Uterus (tissue), 4 donors: ENCODE data around the gene C2orf92. TPM values are rescaled to one million over a fixed set of nuclear protein-coding genes. Genes with fewer than 3 reads are reported as not detected.

ENCODE experiments used
- DNase-seq, 2 donors: peaks; one replicate each; pipeline ENCODE4 v3.0.0-alpha.2; 2019 to 2020
- H3K27ac ChIP-seq, 2 donors: fragments of 200-600 bp; sonication (generic); 1 replicate in 1 of 2; 2 replicates in 1 of 2; pipeline ENCODE4 v1.5.1; 2016 to 2018
- H3K27me3 ChIP-seq, 2 donors: fragments of 200-600 bp; sonication (generic); one replicate each; pipeline ENCODE4 v1.5.1; 2018 to 2019; ENCODE audit warnings: control low read depth in 1 of 2
- H3K36me3 ChIP-seq, 2 donors: fragments of 200-600 bp; sonication (generic); one replicate each; pipeline ENCODE4 v1.5.1; 2019; ENCODE audit warnings: control low read depth in 1 of 2
- H3K4me1 ChIP-seq, 2 donors: fragments of 200-600 bp; sonication (generic); one replicate each; pipeline ENCODE4 v1.5.1; 2018 to 2019; ENCODE audit warnings: control low read depth in 1 of 2
- H3K4me3 ChIP-seq, 2 donors: fragments of 200-600 bp; sonication (generic); 1 replicate in 1 of 2; 2 replicates in 1 of 2; pipeline ENCODE4 v1.5.1; 2018 to 2019; ENCODE audit warnings: mild to moderate bottlenecking in 1 of 2
- H3K9me3 ChIP-seq, 2 donors: fragments of 200-600 bp; sonication (generic); one replicate each; pipeline ENCODE4 v1.5.1; 2019; ENCODE audit warnings: control low read depth in 1 of 2
- CTCF ChIP-seq, 4 experiments: fragments of 200-600 bp in 2 of 4; fragments of 450-650 bp in 2 of 4; sonication (generic) in 2 of 4; IDR thresholded peaks; one replicate each; pipeline ENCODE4 v1.5.1; 2016 to 2019; ENCODE audit warnings: antibody characterized with exemption in 4 of 4, mild to moderate bottlenecking in 2 of 4, moderate library complexity in 1 of 4
- POLR2A ChIP-seq, 2 donors: fragments of 450-650 bp; IDR thresholded peaks; one replicate each; pipeline ENCODE4 v1.6.1; 2016; ENCODE audit warnings: antibody characterized with exemption in 2 of 2, mild to moderate bottlenecking in 1 of 2, moderate library complexity in 1 of 2
- intact Hi-C: fragments of 100-400 bp; cut with DNase I; formaldehyde crosslinking; loops from one replicate; pipeline ENCODE4 v1.15.1; 2023; ENCODE audit warnings: low total_unique reads
- total RNA-seq, 4 donors: library from RNA; depleted of rRNA in 3 of 4; stranded (reverse); fragments of >200 nt in 3 of 4; gene quantifications; one replicate each; pipeline versions ENCODE4 v1.1.0 to v1.2.4, GENCODE V29; 2014 to 2023
- donor health status: DM: yes; HTN: yes; CAD: no.

Gene C2orf92
- total RNA-seq, 4 donors from 2014 or later = 5.4 to 17.9 (median 14.0) TPM

DNA sequence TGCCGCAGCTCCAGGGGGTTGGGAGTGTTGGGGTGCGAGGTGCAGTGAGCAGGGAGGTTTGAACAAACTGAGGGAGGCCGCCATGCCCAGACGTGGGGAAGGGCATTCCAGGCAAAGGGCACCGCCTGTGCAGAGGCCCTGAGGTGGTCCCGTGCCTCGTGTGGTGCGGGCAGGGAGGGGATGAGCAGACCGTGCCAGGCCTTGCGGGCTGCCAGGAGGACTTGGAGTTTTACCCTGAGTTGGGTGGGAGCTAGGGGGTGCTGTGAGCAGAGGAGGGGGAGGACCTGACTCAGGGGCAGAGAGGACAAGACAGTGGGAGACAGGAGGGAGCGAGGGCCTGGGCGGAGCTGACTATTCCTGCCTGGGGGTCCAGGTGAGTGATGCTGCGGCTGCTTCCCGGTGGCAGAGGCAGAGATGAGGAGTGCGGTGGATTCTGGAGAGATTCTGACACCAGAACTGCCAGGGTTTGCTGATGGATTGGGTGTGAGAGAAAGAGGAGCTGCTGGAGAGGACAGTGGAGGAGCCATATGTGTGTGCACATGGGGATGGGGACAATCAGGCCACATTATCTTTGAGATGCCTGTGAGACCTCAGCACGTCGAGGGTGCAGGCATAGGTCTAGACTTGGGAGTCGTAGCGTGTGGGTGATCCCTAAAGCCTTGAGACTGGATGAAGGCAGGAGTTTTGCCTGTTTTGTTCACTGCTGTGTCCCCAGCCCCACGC is 67.3 kb downstream of the C2orf92 start:
- intact Hi-C loops = no loop called here
- H3K27me3 ChIP-seq = no peaks in the 10 kb centered on the region
- H3K27ac ChIP-seq = no peak overlapping the region
- H3K36me3 ChIP-seq = no peaks in the 10 kb centered on the region
- TF ChIP-seq CTCF (IDR thresholded peaks at IDR 0.05) = no peak
- no peak for TF ChIP-seq POLR2A (IDR thresholded peaks at IDR 0.05)
- no peaks in the 10 kb centered on the region for H3K4me1 ChIP-seq
- no peak for DNase-seq
- no peaks in the 10 kb centered on the region for H3K9me3 ChIP-seq
- no peak overlapping the region for H3K4me3 ChIP-seq

DNA sequence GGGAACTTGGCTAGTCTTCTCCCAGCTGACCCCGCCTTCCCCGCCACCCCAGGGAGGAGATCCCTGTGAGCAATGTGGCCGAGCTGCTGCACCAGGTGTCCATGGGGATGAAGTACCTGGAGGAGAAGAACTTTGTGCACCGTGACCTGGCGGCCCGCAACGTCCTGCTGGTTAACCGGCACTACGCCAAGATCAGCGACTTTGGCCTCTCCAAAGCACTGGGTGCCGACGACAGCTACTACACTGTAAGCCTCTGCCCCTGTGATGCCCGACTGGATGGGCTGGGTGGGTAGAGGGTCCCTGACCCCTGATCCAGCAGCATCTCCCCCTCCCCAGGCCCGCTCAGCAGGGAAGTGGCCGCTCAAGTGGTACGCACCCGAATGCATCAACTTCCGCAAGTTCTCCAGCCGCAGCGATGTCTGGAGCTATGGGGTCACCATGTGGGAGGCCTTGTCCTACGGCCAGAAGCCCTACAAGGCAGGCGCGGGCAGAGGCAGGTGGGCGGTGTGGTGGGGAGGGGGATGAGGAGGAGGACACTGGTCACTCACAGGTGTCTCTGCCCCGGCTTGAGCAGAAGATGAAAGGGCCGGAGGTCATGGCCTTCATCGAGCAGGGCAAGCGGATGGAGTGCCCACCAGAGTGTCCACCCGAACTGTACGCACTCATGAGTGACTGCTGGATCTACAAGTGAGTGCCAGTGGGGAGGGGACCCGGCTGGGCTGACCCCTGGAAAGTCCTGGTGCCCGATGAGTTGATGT is 68.1 kb downstream of the C2orf92 start:
- H3K27ac ChIP-seq = no peak overlapping the region
- no peak overlapping the region for H3K4me3 ChIP-seq
- no peaks in the 10 kb centered on the region for H3K27me3 ChIP-seq
- intact Hi-C loops = no loop called here
- H3K36me3 ChIP-seq = no peaks in the 10 kb centered on the region
- TF ChIP-seq CTCF (IDR thresholded peaks at IDR 0.05) (no peak), POLR2A (IDR thresholded peaks at IDR 0.05) (no peak)
- DNase-seq = no peak
- no peaks in the 10 kb centered on the region for H3K4me1 ChIP-seq
- H3K9me3 ChIP-seq = no peaks in the 10 kb centered on the region

DNA sequence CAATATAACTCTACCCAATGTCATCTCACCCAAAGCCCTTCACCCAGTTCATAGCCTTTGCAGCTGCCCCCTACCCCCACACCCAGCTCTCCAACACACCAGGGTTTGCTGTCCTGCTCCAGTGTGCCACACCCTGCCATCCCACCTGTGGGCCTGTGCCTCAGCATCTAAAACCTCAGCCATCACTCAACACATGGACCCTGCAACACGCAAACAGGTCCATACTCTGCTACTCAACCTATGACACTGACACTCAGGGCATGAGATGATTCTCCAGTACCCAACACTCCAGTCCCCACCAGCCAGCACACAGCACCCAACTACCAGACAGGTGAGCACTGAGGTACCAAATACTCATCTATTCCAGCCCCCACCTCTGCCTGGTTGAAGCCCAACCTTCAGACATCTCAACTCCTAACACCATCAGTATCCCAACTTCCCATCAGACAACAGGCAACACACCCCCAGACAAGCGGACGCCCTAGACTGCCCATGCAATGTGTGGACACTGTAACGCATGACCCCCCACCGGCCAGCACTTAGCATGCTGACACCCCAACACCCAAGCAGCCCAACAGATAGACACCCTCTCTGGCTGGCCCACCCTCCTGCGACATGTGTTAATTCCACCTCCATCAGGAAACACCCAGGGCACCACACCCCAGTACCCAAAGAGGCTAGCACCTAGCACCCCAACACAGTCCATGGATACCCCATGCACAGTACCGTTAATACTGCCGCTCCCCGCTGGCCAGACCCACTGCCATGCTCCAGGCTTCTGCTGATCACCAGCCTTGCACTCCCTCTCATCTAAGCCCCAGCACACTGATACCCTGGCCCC is 68.9 kb downstream of the C2orf92 start:
- Histone ChIP-seq H3K4me1 (no peaks in the 10 kb centered on the region), H3K27me3 (no peaks in the 10 kb centered on the region), H3K36me3 (no peaks in the 10 kb centered on the region), H3K9me3 (no peaks in the 10 kb centered on the region), H3K4me3 (no peak overlapping the region), H3K27ac (no peak overlapping the region)
- TF ChIP-seq CTCF (IDR thresholded peaks at IDR 0.05) (no peak), POLR2A (IDR thresholded peaks at IDR 0.05) (no peak)
- DNase-seq = no peak
- intact Hi-C loops = no loop called here

DNA sequence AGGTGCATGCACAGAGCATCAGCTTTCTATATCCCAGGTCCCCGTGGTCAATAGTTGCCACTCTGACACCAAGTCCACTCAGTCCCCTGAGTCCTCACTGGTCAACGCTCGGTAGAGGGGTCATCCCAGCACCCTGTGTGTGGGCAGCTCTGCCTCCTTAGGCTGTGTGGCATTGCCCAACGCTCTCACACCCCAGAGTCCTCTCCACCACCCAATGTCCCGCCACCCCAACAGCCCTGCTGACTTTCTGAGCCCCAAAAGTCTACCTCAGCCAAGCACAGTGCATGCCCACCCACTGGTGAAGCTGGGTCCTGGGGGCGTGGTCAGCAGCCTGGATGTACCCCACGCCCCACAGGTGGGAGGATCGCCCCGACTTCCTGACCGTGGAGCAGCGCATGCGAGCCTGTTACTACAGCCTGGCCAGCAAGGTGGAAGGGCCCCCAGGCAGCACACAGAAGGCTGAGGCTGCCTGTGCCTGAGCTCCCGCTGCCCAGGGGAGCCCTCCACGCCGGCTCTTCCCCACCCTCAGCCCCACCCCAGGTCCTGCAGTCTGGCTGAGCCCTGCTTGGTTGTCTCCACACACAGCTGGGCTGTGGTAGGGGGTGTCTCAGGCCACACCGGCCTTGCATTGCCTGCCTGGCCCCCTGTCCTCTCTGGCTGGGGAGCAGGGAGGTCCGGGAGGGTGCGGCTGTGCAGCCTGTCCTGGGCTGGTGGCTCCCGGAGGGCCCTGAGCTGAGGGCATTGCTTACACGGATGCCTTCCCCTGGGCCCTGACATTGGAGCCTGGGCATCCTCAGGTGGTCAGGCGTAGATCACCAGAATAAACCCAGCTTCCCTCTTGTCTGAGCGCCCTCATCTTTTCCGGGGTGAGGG is 69.7 kb downstream of the C2orf92 start:
- intact Hi-C loops = no loop called here
- H3K4me3 ChIP-seq = no peak overlapping the region
- no peaks in the 10 kb centered on the region for H3K27me3 ChIP-seq
- no peak overlapping the region for H3K27ac ChIP-seq
- H3K4me1 ChIP-seq = no peaks in the 10 kb centered on the region
- DNase-seq = no peak
- no peaks in the 10 kb centered on the region for H3K9me3 ChIP-seq
- TF ChIP-seq CTCF (IDR thresholded peaks at IDR 0.05) (no peak), POLR2A (IDR thresholded peaks at IDR 0.05) (no peak)
- H3K36me3 ChIP-seq = no peaks in the 10 kb centered on the region
